Activated CD4-positive, alpha-beta T cell treated with anti-CD3 and anti-CD28 coated beads, Interleukin-2, Interleukin-6, amounts not matched to agents 100 ng/mL and 50 ng/mL, durations not matched to agents 16 hours and 8 hours (primary cell): Measurements from ENCODE around the gene IGFALS.

Experiments used
- DNase-seq: peaks from one replicate; pipeline ENCODE4 v3.0.0-alpha.2; 2020

Gene IGFALS

GRCh38 chr16:1788095-1788707, 5.3 kb downstream of the IGFALS start:
- no peak for DNase-seq

DNA sequence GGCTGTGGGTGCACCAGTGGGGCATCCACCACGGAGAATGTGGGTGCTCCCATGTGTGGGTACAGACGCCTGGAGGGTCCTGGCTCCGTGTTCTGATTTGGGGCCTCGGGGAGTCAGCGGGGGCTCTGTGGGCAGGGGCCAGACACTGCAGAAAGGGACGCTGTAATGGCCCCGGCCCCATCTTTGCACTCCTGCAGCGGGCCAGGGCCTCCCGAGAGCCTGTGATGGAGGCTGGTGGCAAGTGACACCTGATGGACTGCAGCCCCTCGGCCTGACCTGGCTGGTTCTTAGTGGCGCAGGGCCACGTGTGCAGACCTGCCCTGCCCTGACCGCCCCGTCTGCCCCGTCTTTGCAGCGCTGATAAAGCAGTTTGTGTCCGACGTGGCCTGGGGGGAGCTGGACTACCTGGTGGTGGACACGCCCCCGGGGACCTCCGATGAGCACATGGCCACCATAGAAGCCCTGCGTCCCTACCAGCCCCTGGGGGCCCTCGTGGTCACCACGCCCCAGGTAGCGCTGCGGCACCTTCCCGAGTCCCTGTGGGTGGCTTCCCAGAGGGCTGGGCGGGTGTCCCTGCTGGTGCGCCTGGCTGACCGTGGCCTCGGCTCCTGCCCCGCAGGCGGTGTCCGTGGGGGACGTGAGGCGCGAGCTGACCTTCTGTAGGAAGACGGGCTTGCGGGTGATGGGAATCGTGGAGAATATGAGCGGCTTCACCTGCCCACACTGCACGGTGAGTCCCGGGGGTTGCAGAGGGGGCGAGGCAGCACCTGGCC, 6.0 kb downstream of the IGFALS start:
- DNase-seq, result no peak

DNA sequence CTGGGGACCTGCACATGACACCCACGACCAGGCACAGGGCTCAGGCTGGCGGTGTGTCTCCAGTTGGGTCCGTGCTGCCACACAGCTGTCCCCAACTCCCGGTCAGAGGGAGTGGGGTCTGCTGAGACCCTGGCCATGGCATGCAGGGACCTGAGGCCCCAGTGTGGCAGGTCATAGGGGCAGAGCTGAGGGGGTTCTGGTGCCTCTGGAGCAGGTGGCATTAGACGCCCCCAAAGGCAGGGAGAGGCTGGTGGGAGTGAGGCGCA, 6.5 kb downstream of the IGFALS start:
- no peak for DNase-seq

DNA sequence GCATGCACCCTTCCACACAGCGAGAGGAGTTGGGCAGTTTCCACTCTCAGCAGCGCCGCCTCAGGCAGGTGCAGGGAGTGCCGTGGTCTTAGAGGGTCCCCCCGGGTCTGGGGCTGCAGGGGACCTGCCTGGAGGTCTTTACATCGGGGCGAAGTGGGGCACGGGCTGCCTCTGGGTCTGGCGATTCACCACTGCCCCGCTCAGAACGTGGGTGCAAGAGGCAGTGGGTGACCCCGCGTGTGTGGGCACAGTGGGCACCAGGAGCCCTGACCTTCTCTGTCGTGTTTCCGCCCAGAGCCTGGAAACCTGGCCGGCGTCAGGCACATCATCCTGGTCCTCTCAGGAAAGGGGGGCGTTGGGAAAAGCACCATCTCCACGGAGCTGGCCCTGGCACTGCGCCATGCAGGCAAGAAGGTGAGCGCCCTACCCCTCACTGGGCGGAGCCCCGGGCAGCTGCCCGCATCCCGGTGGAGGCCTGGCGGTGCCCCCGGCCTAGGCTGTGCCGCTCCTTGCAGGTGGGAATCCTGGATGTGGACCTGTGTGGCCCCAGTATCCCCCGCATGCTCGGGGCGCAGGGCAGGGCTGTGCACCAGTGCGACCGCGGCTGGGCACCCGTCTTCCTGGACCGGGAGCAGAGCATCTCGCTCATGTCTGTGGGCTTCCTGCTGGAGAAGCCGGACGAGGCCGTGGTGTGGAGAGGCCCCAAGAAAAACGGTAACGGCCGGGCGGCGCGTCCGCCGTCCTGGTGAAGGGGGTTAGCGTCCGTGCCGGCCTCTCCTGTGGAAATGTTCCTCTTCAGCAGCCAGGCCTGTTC, 7.1 kb downstream of the IGFALS start:
- DNase-seq, result no peak

DNA sequence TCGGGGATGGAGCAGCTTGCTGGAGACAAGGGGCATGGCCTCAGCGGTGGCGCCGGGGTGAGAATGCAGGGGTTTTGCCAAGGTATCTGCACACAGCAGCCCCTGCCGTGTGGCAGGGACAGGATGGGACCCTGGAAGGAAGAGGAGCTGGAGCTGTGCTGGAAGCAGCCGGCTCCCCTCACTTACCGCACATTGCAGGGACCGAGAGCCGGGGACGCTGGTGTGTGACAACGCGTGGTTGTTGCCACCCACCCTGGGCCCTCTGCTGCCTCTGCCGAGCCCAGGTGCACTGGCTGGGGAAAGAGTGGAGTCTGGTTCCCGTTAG, 7.7 kb downstream of the IGFALS start:
- no peak for DNase-seq

GRCh38 chr16:1784977-1785845, 8.3 kb downstream of the IGFALS start:
- DNase-seq, result no peak

DNA sequence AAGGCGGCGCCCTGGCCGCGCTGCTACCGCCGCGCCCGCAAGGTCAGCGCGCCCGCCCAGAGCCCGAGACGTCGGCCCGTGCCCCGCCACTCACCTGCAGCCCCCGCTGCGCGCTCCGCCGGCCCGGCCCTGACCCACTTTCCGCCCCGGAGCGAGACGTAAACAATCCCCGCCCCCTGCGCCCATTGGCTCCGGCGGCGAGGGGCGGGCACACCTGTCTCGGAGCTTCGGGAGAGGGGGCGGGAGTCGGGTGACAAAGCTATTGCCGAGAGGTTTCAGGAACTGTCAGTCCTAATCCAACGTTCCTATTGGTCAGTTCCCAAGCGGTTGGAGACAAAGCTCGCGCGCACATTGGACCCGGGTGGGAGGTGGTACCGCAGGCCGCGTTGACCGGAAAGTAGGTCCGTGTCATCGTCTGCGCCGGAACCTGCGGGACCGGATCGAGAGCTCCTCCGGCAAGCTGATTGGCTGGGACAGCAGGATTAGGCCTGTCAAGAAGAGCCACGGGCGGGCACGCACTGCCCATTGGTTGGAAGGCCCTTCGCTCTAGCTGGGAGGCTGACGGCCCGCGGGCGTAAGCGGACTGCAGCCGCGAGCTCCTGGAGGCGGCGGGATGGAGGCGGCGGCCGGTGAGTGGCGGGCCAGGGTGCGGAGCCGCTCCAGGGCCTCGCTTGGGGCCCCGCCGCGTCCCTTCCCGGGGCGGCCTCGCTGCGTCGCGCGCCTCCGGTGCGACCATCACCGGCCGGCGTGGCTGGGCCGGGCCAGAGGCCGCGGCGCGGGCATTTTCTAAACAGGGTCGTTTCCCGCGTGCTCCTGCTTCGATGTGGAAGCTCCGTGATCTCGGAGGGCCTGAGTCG, 10.9 kb downstream of the IGFALS start, which contains the start of the genes NUBP2 and SPSB3:
TSS of gene NUBP2 (plus strand) at position 553 of the 857 bp plus-strand sequence. CDS start at position 614, 61 bp downstream.
TSS of gene SPSB3 (minus strand) at position 164 of the 857 bp plus-strand sequence. CDS start 1,088 bp downstream, outside the sequence.
- DNase-seq, result peak; percentile 100

GRCh38 chr16:1781758-1782407, 11.6 kb downstream of the IGFALS start:
- DNase-seq, result peak; percentile 32

DNA sequence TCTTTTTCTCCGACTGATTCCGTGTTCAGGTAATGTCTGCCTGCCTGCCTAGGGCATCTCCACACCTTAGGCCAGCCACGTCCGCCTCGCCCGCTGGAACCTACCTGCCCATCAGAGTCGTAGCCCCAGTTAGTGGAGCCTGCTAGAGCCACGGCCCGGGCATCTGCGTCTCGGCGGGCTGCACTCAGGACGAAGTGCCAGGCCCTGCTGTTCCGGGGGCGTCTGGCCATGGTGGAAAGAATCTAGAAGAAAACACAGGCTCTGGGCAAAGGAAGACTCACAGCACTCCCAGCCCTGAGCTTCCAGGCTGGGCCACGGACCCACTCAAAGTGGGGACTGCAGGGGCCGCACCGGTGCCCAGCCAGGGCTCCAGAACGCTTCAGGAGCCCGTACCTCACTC, 12.3 kb downstream of the IGFALS start:
- DNase-seq, result no peak

DNA sequence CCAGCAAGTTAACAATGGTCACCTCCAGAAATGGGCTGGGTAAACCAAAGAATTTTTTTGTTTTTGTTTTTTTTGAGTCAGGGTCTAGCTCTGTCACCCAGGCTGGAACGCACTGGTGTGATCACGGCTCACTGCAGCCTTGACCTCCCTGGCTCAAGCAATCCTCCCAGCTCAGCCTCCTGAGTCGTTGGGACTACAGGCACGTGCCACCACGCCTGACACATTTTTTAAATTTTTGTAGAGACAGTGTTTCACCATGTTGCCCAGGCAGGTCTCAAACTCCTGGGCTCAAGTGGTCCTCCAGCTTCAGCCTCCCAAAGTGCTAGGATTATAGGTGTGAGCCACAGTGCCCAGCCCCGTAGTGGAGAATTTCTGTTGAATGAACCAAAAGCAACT, 12.8 kb downstream of the IGFALS start:
- DNase-seq, result no peak

GRCh38 chr16:1779741-1780676, 13.5 kb downstream of the IGFALS start:
- DNase-seq, result no peak

- DNase-seq, result no peak
These were observed 14.2 kb downstream of the IGFALS start for GRCh38 chr16:1779234-1779701.

GRCh38 chr16:1778200-1779179, 15.0 kb downstream of the IGFALS start:
- no peak for DNase-seq

DNA sequence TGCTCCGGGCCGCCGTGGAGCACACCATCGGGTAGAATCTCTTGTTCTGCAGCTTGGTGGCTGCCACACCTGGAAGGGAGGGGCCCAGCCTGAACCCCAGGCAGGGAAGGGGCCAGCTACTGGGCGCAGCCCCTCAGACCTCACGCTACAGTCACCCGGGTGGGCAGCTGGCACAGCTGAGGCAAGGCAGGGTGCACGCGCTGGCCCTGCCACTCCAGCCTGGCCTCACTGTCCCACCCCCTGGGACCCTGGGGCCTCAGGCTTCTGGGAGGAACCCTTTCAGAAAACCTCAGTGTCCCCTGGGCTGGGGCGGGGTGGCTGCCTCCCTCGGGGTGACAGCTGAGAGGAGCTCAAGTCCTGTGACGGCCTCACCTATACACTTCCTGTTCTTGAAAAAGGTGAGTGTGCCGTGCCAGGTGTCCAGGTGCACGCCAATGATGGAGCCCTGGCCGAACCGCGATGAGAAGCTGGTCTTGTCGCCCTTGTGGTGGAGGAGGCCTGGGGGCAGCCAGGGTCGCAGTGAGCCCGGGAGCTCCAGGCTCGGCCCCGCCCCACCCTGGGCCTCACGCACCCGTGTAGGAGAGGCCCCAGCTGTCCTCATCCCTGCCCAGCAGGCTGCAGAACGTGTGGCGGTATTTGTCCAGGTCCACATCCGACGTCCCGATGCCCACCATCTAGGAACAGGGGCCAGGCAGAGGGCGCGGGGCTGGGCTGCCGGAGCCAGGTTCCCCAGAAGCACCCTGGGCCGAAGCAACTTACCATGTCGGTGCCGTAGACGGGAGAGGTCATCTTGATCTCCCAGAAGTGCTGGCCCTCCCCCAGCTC, 15.9 kb downstream of the IGFALS start:
- no peak for DNase-seq

- no peak for DNase-seq
These were observed 16.5 kb downstream of the IGFALS start for GRCh38 chr16:1776991-1777374.

DNA sequence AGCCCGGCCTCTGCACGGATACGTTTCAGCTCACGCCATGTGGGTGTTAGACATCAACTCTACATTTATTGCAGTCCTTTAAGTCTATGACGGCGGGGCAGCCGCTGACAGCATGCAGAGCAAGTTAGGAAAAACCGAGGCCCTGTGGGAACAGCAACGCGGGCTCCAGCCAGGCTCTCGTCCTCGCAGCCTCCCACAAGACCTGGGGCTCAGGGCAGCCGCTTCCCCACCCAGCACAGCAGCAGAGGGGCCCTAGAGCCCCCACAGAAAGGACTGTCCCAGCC, 16.9 kb downstream of the IGFALS start:
- no peak for DNase-seq

DNA sequence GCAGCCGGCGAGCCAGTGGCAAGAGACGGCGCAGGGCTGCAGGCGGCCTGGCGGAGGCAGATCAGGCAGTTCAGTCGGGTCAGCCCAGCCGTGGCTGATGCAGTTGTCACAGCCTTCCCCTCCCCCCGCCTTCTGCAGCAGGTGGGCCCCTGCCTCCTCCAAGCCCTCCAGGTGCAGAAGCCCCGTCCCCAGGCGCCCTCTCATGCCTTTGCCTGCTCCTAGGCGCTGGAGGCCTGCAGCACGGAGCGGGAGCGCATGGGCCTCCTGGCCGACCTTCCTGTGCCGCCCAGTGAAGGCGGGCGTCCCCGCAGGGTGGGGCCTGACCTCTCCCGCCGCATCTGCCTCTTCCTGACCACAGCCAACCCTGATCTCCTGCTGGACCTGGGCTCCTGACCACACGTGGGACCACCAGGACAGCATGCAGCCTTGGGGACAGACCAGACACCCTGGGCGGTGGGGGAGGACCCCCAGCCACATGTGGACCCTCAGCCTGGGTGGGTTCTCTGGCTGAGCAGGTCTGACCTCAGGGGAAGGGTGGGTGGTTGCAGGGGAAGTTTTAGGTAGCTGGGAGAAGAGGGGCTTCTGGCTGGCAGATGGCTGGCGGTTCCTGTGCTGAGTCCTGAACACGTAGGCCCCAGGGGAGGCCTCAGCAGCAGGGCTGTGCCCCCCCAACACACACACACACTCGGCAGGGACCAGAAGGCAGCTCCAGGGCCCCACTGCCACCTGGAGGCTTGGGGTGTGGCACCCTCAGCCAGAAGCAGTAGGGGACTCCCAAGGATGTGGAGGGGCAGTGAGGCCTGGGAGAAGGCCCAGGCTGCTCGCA, 17.4 kb downstream of the IGFALS start:
- DNase-seq, result no peak
